Caco-2 (cell line): Measurements from ENCODE around the gene FNTB. TPM values are rescaled to one million over a fixed set of nuclear protein-coding genes. Genes with fewer than 3 reads are reported as not detected.

ENCODE experiments used
- BruUV-seq: library from RNA; stranded (reverse); fragments of 400-500 nt; replicated peaks from 2 replicates; lab custom pipeline; 2021; lab: Mats Ljungman, UMichigan
- CTCF ChIA-PET: fragments of 300-600 bp; sonication (Branson Sonifier 250); formaldehyde crosslinking; loops from one replicate; lab custom pipeline; 2022; ENCODE audit warnings: antibody characterized with exemption; lab: Charles Lee
- POLR2A ChIA-PET: fragments of 300-600 bp; sonication (Branson Sonifier 250); formaldehyde crosslinking; loops from one replicate; lab custom pipeline; 2022; ENCODE audit warnings: antibody characterized with exemption; lab: Charles Lee
- DNase-seq, 2 experiments: peaks; one replicate each; pipeline versions ENCODE4 v3.0.0 to v3.0.0-alpha.2; 2020 to 2022
- H3K27me3 ChIP-seq: replicated peaks from 2 replicates; pipeline ENCODE4 v1.6.0; 2011; ENCODE audit warnings: low read length; ENCODE audit not compliant: control insufficient read depth, insufficient read depth
- H3K36me3 ChIP-seq: 2 replicates; pipeline ENCODE4 v1.5.1; 2011; ENCODE audit warnings: low read length; ENCODE audit not compliant: control insufficient read depth, insufficient read depth
- H3K4me1 ChIP-seq: fragments of 250-450 bp; sonication (Bioruptor Pico); 2 replicates; pipeline ENCODE4 v1.5.1; 2020; ENCODE audit warnings: mild to moderate bottlenecking
- H3K4me3 ChIP-seq: 2 replicates; pipeline ENCODE4 v1.5.1; 2011; ENCODE audit warnings: low read depth, mild to moderate bottlenecking, control low read depth, low read length
- H3K9me3 ChIP-seq: fragments of 250-450 bp; sonication (Bioruptor Pico); 2 replicates; pipeline ENCODE4 v1.5.1; 2020; ENCODE audit warnings: mild to moderate bottlenecking, moderate library complexity
- H3K27ac Mint-ChIP-seq: one replicate; pipeline ENCODE4 v1.8.0; 2022; ENCODE audit warnings: mixed read lengths; ENCODE audit not compliant: unreplicated experiment
- H3K27me3 Mint-ChIP-seq: one replicate; pipeline ENCODE4 v1.8.0; 2022; ENCODE audit warnings: mixed read lengths; ENCODE audit not compliant: insufficient read depth, unreplicated experiment
- H3K36me3 Mint-ChIP-seq: one replicate; pipeline ENCODE4 v1.8.0; 2022; ENCODE audit warnings: mild to moderate bottlenecking, mixed read lengths; ENCODE audit not compliant: insufficient read depth, unreplicated experiment
- H3K4me1 Mint-ChIP-seq: one replicate; pipeline ENCODE4 v1.8.0; 2022; ENCODE audit warnings: low read depth, mixed read lengths; ENCODE audit not compliant: unreplicated experiment
- H3K4me3 Mint-ChIP-seq: one replicate; pipeline ENCODE4 v1.8.0; 2022; ENCODE audit warnings: mild to moderate bottlenecking, moderate library complexity, mixed read lengths; ENCODE audit not compliant: unreplicated experiment
- H3K9me3 Mint-ChIP-seq: one replicate; pipeline ENCODE4 v1.8.0; 2022; ENCODE audit warnings: mixed read lengths; ENCODE audit not compliant: unreplicated experiment
- CTCF ChIP-seq, 2 experiments: fragments of 200-600 bp in 1 of 2; IDR thresholded peaks; 1 replicate in 1 of 2; 2 replicates in 1 of 2; pipeline versions ENCODE4 v1.5.1 to v1.8.0; 2011 to 2022; ENCODE audit warnings: antibody characterized with exemption in 1 of 2, control low read depth in 1 of 2, inconsistent platforms in 1 of 2, low read depth in 1 of 2, low read length in 1 of 2, mild to moderate bottlenecking in 1 of 2, moderate library complexity in 1 of 2; ENCODE audit not compliant: insufficient read depth in 1 of 2, severe bottlenecking in 1 of 2, unreplicated experiment in 1 of 2
- intact Hi-C: fragments of 100-400 bp; cut with micrococcal nuclease; formaldehyde crosslinking; loops from one replicate; pipeline ENCODE4 v1.10.0; 2022; ENCODE audit not compliant: unreplicated experiment
- total RNA-seq: library from RNA; stranded (reverse); gene quantifications from 2 replicates; pipeline ENCODE4 v1.2.3, GENCODE V29; 2022

Gene FNTB
- total RNA-seq, 1 experiment from 2014 or later = 21.2 TPM

GRCh38 chr14:64968651-64969050 lies 18.0 kb upstream of the FNTB start:
- ChIA-PET CTCF (no interaction called here), POLR2A (no interaction called here)
- DNase-seq = no peak
- H3K36me3 Mint-ChIP-seq = peaks cover 21% of the 10 kb centered on the region
- no peak for TF ChIP-seq CTCF (IDR thresholded peaks at IDR 0.05; ENCODE audit: insufficient read depth in 1 of 2, low read depth in 1 of 2, low read length in 1 of 2, severe bottlenecking in 1 of 2, unreplicated experiment in 1 of 2)
- H3K27me3 ChIP-seq = no peaks in the 10 kb centered on the region
- no TSS peak for BruUV-seq
- H3K4me1 ChIP-seq = peaks cover 31% of the 10 kb centered on the region
- peaks cover 18% of the 10 kb centered on the region for H3K4me1 Mint-ChIP-seq
- no peaks in the 10 kb centered on the region for H3K9me3 ChIP-seq
- intact Hi-C loops = no loop called here
- H3K36me3 ChIP-seq = no peaks in the 10 kb centered on the region; the same call in 1 of the 2 replicates
- no peaks in the 10 kb centered on the region for H3K27me3 Mint-ChIP-seq
- H3K9me3 Mint-ChIP-seq = no peaks in the 10 kb centered on the region
- no peak overlapping the region for H3K4me3 ChIP-seq
- no peak overlapping the region for H3K27ac Mint-ChIP-seq
- no peak overlapping the region for H3K4me3 Mint-ChIP-seq

GRCh38 chr14:64970041-64970440 lies 16.7 kb upstream of the FNTB start:
- Mint-ChIP-seq H3K4me3 (peak overlapping the region; percentile 73), H3K4me1 (peaks cover 18% of the 10 kb centered on the region), H3K9me3 (no peaks in the 10 kb centered on the region), H3K36me3 (peaks cover 15% of the 10 kb centered on the region), H3K27ac (peak overlapping the region; percentile 45), H3K27me3 (no peaks in the 10 kb centered on the region)
- no TSS peak for BruUV-seq
- Histone ChIP-seq H3K27me3 (no peaks in the 10 kb centered on the region), H3K9me3 (no peaks in the 10 kb centered on the region), H3K36me3 (no peaks in the 10 kb centered on the region; the same call in 1 of the 2 replicates), H3K4me3 (no peak overlapping the region), H3K4me1 (peaks cover 31% of the 10 kb centered on the region)
- intact Hi-C loops = no loop called here
- no peak for TF ChIP-seq CTCF (IDR thresholded peaks at IDR 0.05; ENCODE audit: insufficient read depth in 1 of 2, low read depth in 1 of 2, low read length in 1 of 2, severe bottlenecking in 1 of 2, unreplicated experiment in 1 of 2)
- POLR2A ChIA-PET = no interaction called here
- CTCF ChIA-PET = interaction anchor here (0.7 kb wide), 1 partner anchor 467 kb away, joined by 4 read pairs; no protein-coding TSS in a partner anchor
- DNase-seq = no peak

GRCh38 chr14:64970776-64971477 lies 15.8 kb upstream of the FNTB start:
- DNase-seq = peak in 1 of 2 experiments; percentile 15
- no TSS peak for BruUV-seq

More at GRCh38 chr14:64970776-64971477, 15.8 kb upstream of the FNTB start:
- no peak for TF ChIP-seq CTCF (IDR thresholded peaks at IDR 0.05; ENCODE audit: insufficient read depth in 1 of 2, low read depth in 1 of 2, low read length in 1 of 2, severe bottlenecking in 1 of 2, unreplicated experiment in 1 of 2)
- Mint-ChIP-seq H3K27ac (peak overlapping the region; percentile 35), H3K27me3 (no peaks in the 10 kb centered on the region), H3K9me3 (no peaks in the 10 kb centered on the region), H3K36me3 (peaks cover 15% of the 10 kb centered on the region), H3K4me1 (peaks cover 18% of the 10 kb centered on the region), H3K4me3 (peak overlapping the region; percentile 73)
- Histone ChIP-seq H3K36me3 (no peaks in the 10 kb centered on the region; the same call in 1 of the 2 replicates), H3K4me3 (peak overlapping the region; percentile 65), H3K9me3 (no peaks in the 10 kb centered on the region), H3K4me1 (peaks cover 31% of the 10 kb centered on the region), H3K27me3 (no peaks in the 10 kb centered on the region)
- intact Hi-C loops = no loop called here
- ChIA-PET CTCF (interaction anchor here (0.6 to 1.0 kb wide), 4 partner anchors 27 to 468 kb away, joined by 3 to 4 read pairs (median 4); no protein-coding TSS in a partner anchor), POLR2A (interaction anchor here (0.7 kb wide), 1 partner anchor 44 kb away, joined by 3 read pairs; no protein-coding TSS in a partner anchor)
